PFSK-1 (cell line): ENCODE data around the gene ATP5F1D.

Experiments
- POLR2AphosphoS5 ChIP-seq: IDR thresholded peaks from 2 replicates; pipeline ENCODE4 v1.6.1; 2012; ENCODE audit warnings: low read depth, mild to moderate bottlenecking, control low read depth, low read length, moderate library complexity
- TF ChIP-seq, protein P1 (sequence below), 2 experiments: IDR thresholded peaks; 2 replicates each; pipeline versions ENCODE4 v1.6.1 to v1.8.0; 2011 to 2012; ENCODE audit warnings: low read depth in 2 of 2, low read length in 2 of 2, control low read depth in 1 of 2, inconsistent platforms in 1 of 2, mild to moderate bottlenecking in 1 of 2, moderate library complexity in 1 of 2; ENCODE audit not compliant: insufficient read depth in 1 of 2

- no peak for TF ChIP-seq POLR2AphosphoS5
- TF ChIP-seq, protein P1, sequence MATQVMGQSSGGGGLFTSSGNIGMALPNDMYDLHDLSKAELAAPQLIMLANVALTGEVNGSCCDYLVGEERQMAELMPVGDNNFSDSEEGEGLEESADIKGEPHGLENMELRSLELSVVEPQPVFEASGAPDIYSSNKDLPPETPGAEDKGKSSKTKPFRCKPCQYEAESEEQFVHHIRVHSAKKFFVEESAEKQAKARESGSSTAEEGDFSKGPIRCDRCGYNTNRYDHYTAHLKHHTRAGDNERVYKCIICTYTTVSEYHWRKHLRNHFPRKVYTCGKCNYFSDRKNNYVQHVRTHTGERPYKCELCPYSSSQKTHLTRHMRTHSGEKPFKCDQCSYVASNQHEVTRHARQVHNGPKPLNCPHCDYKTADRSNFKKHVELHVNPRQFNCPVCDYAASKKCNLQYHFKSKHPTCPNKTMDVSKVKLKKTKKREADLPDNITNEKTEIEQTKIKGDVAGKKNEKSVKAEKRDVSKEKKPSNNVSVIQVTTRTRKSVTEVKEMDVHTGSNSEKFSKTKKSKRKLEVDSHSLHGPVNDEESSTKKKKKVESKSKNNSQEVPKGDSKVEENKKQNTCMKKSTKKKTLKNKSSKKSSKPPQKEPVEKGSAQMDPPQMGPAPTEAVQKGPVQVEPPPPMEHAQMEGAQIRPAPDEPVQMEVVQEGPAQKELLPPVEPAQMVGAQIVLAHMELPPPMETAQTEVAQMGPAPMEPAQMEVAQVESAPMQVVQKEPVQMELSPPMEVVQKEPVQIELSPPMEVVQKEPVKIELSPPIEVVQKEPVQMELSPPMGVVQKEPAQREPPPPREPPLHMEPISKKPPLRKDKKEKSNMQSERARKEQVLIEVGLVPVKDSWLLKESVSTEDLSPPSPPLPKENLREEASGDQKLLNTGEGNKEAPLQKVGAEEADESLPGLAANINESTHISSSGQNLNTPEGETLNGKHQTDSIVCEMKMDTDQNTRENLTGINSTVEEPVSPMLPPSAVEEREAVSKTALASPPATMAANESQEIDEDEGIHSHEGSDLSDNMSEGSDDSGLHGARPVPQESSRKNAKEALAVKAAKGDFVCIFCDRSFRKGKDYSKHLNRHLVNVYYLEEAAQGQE (IDR thresholded peaks at IDR 0.05; ENCODE audit: insufficient read depth in 1 of 2, low read depth in 2 of 2, low read length in 2 of 2), result no peak
These were observed 8.4 kb upstream of the ATP5F1D start for GRCh38 chr19:1233115-1233667.
